ENCODE measurements around the gene C1QTNF6.
"Not testable (repeated sequence)": the region's sequence is repeated elsewhere in the genome, so short reads cannot be mapped to it uniquely, and the experiment has no call there.

C1QTNF6 gene

DNA sequence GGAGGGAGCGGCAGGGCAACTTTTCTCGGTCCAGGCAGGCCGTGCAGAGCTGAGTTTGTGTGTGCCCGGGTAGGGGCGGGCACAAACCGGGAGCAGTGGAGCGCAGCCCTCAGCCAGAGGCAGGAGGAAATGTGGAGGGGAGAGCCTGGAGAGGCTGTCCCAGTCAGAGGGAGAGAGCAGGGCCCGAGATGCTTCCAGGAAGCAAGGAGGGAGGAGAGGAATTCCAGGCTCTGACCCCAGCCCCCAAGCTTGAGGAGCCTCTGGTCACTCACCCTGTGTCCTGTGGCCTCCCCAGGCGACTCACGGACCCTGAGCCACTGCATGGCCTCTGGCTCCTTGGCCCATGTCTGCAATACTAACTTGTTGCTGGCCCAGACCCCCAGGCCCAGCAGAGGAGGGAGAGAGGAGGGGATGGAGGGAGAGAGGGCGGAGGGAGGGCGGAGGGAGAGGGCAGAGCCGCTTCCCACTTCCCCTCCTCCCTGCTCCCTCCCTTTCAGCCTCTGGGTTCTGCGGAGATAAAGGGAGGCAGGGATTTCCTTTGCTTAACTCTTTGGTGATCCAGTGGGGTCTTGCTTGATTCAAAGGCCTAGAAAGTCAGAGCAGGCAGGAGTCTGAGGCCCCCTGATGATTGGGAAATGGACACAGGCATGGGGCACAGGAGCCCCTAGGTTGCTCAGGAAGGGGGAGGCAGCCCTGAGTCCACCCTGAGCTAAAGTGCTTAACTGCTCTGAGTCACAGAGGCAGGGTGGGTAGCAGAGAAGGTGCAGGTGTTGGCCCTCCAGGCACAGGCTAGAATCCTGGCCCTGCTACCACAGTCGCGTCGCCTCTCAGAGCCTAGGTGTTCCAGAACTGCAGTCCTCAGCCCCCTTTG is at the start of gene C1QTNF6:
C1QTNF6 (minus strand) TSS at position 357 of the 871 bp plus-strand sequence; CDS start at position 323, 34 bp downstream.
- Histone ChIP-seq H3K9me3 (ENCODE audit: control insufficient read depth, insufficient read depth, low read length) (peaks cover 10% of the 10 kb centered on the region; the same call in 1 of the 2 replicates), H3K4me1 (ENCODE audit: control insufficient read depth, insufficient read depth, low read length) (peaks cover 29% of the 10 kb centered on the region), H3K27me3 (ENCODE audit: control insufficient read depth, insufficient read depth, low read length) (no peaks in the 10 kb centered on the region), H3K9ac (ENCODE audit: low read depth, low read length) (peak within 1 kb of the TSS; percentile 20), H3K27ac (ENCODE audit: low read depth, low read length) (peak within 1 kb of the TSS; percentile 89), H3K4me3 (ENCODE audit: low read depth, low read length) (peak within 1 kb of the TSS; percentile 51; the same call in 1 of the 2 replicates), H3K36me3 (ENCODE audit: control insufficient read depth, insufficient read depth, low read length) (0 out of 2 replicates have a peak, but pooled peaks cover 9% of the 10 kb centered on the region)

DNA sequence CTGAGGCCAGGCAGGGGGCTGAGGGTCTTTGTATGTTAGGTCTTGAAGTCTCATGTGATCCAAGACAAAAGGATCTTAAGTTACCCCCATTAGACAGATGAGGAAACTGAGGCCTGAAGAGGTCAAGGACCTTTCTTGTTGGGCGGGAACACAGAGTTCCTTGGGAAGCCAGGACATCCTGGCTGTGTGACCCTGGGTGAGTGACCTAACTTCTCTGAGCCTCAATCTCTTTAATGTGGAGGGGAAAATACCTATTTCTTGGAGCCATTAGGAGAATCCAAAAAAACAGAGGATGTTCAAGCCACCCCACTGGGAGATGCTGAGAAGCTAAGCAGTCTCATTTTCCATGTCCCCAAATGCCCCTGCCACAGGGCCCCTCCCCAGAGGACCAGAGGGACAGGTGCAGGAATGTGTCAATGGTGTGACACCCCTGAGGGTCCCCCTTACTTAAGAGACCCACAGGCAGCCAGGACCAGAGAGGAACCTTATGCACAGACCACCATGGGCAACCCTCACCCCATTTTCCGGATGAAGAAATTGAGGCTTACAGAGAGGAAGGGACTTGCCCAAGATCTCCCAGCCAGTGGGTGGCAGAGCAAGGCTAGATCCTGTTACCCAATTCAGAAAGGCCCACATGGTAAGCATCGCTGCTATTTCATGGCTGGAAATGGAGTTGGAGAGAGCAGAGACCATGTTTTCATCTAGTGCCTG is 48.0 kb upstream of the C1QTNF6 start:
- no peaks in the 10 kb centered on the region for H3K9me3 ChIP-seq (ENCODE audit: control insufficient read depth, insufficient read depth, low read length)
- no peaks in the 10 kb centered on the region for H3K4me1 ChIP-seq (ENCODE audit: control insufficient read depth, insufficient read depth, low read length)
- no peak overlapping the region for H3K4me3 ChIP-seq (ENCODE audit: low read depth, low read length)
- H3K36me3 ChIP-seq (ENCODE audit: control insufficient read depth, insufficient read depth, low read length), result no peaks in the 10 kb centered on the region
- H3K9ac ChIP-seq (ENCODE audit: low read depth, low read length), result no peak overlapping the region
- no peak overlapping the region for H3K27ac ChIP-seq (ENCODE audit: low read depth, low read length)
- H3K27me3 ChIP-seq (ENCODE audit: control insufficient read depth, insufficient read depth, low read length), result no peaks in the 10 kb centered on the region

DNA sequence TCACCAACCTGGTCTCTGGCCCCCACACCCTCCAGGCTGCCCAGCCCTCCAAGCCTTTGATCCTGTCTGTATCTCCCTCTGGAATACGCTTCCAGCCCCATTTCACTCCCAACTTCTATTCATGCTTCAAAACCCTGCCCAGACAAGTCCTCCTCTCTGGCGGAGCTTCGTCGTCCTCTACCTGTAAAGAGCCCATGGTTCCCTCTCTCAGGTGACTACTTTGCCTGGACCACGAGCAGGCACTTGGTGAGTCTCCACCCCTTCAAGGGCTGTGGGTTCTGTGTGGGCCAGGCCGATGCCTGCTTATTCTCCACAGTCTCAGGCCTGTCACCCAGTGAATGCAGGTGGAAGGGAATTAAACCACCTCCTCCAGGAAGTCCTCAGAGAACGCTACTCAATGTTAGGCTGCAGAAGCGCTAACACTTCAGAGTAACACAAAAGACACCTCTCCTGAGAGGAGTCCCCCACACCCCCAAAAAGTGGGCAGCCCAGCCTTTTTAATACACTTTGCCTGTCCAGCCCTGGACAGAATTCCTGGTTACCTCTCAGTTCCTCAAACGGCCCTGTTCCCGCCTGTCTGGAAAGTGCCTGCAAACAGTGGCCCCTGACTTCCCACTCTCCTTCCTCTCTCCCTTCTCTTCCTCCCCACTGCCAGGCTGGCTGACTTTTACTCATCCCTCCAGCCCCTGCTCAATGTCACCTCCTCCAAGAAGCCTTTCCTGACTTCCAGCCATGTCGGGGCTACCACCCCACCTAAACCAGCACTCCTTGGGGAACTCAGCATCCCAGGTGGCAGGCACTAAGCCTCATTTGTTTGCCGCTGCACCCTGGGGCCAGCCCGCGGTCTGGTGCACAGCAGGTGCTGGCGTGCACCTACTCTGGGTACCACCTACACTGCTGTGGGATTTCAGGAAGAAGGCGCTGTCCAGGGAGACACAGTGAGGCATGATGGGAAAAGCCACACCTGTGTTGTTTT is 47.0 kb upstream of the C1QTNF6 start:
- H3K4me1 ChIP-seq (ENCODE audit: control insufficient read depth, insufficient read depth, low read length), result no peaks in the 10 kb centered on the region
- H3K27ac ChIP-seq (ENCODE audit: low read depth, low read length), result no peak overlapping the region
- H3K4me3 ChIP-seq (ENCODE audit: low read depth, low read length), result no peak overlapping the region
- no peaks in the 10 kb centered on the region for H3K36me3 ChIP-seq (ENCODE audit: control insufficient read depth, insufficient read depth, low read length)
- no peaks in the 10 kb centered on the region for H3K27me3 ChIP-seq (ENCODE audit: control insufficient read depth, insufficient read depth, low read length)
- H3K9me3 ChIP-seq (ENCODE audit: control insufficient read depth, insufficient read depth, low read length), result no peaks in the 10 kb centered on the region
- H3K9ac ChIP-seq (ENCODE audit: low read depth, low read length), result no peak overlapping the region

DNA sequence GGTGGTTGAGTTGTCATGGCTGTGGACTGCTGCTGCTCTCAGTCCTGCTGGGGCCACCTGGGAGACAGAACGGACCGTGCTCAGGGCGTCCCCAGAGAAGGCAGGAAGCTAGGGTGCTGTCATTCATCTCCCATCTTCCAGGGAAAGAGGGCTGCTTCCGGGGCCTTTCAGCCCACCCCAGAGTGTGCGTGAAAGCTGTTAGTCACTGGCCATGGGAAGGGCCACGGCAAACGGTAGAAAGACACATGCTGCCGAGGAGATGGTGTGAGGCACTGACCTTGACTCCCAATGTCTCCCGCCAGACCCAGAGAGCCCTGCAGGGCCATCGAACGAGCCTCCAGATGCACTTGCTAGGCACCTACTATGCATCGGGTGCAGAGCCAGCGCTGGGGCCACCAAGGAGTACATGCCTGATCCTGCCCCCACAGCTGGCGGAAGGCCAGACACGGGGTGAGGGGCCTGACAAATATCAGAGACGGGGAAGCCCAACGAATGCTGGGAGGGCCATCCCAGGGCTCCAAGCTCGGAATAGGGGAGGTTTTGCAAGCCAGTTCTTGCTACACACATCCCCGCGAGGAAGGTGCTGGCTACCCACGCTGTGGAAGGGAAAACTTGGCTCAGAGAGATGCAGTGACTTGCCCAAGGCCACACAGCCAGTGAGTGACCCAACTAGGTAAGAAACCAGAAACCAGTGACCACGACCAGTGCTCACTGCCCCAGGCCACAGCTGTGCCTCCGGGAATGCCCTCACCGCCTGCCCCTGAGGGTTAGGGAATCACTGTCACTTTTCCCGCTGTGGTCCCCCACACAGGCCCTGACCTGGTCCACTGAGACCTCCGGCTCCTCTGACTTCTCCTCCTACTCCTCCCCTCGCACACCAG is 45.9 kb upstream of the C1QTNF6 start:
- no peaks in the 10 kb centered on the region for H3K36me3 ChIP-seq (ENCODE audit: control insufficient read depth, insufficient read depth, low read length)
- H3K9ac ChIP-seq (ENCODE audit: low read depth, low read length), result no peak overlapping the region
- no peak overlapping the region for H3K27ac ChIP-seq (ENCODE audit: low read depth, low read length)
- no peaks in the 10 kb centered on the region for H3K9me3 ChIP-seq (ENCODE audit: control insufficient read depth, insufficient read depth, low read length)
- H3K4me3 ChIP-seq (ENCODE audit: low read depth, low read length), result no peak overlapping the region
- H3K4me1 ChIP-seq (ENCODE audit: control insufficient read depth, insufficient read depth, low read length), result no peaks in the 10 kb centered on the region
- no peaks in the 10 kb centered on the region for H3K27me3 ChIP-seq (ENCODE audit: control insufficient read depth, insufficient read depth, low read length)

DNA sequence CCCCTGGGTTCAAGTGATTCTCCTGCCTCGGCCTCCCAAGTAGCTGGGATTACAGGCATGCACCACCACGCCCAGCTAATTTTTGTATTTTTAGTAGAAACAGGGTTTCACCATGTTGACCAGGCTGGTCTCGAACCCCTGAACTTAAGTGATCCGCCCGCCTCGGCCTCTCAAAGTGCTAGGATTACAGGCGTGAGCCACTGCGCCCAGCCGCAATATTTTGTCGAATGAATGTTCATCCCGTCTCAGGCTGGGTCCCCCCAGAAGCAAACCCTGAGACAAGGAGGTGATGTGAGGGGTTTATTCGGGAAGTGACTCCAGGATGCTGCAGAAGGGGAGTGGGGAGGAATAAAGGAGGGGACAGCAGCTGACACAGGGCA is 45.3 kb upstream of the C1QTNF6 start:
- H3K9ac ChIP-seq (ENCODE audit: low read depth, low read length); H3K4me1 ChIP-seq (ENCODE audit: control insufficient read depth, insufficient read depth, low read length); H3K4me3 ChIP-seq (ENCODE audit: low read depth, low read length); H3K9me3 ChIP-seq (ENCODE audit: control insufficient read depth, insufficient read depth, low read length); H3K27me3 ChIP-seq (ENCODE audit: control insufficient read depth, insufficient read depth, low read length); H3K36me3 ChIP-seq (ENCODE audit: control insufficient read depth, insufficient read depth, low read length); H3K27ac ChIP-seq (ENCODE audit: low read depth, low read length): not testable (repeated sequence)

DNA sequence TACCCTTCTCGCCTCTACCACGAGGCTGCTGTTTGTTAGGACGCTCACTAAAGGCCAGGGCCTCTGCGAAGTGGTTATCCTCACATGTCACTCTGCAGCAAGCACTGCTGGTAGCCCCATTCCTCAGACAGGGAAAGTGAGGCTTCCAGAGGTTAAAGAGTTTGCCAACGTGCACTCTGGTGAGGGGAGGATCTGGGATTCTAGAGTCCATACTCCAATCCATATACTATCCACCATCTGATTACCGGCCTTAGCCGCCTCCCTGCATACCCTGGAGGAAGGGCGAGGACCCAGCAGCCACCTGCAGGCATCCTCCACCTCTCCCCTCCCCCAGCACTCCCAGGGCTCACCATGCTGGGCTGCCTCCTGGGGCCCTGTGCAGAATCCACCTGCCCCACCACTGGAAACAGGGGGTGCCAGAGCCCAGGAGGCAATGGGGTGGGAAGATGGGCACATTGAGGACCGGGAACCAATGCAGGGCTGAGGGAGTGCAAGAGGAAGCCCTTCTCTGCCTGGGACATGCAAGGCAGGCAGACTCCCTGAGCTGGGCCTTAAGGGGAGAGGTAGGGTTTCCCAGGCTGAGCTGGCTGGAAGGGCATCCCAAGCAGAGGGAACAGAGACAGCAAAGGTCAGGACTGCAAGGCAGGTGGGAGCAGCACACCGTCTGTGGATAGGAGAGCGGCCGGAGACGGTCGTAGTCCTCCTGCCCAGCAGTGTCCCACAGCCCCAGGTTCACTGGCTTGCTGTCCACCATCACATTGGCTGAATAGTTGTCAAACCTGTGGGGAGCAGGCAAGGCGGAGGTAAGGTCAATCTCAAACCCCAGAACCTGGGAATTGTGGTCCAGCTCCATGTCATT is 44.3 kb upstream of the C1QTNF6 start:
- no peaks in the 10 kb centered on the region for H3K9me3 ChIP-seq (ENCODE audit: control insufficient read depth, insufficient read depth, low read length)
- no peaks in the 10 kb centered on the region for H3K4me1 ChIP-seq (ENCODE audit: control insufficient read depth, insufficient read depth, low read length)
- H3K9ac ChIP-seq (ENCODE audit: low read depth, low read length), result no peak overlapping the region
- H3K4me3 ChIP-seq (ENCODE audit: low read depth, low read length), result no peak overlapping the region
- H3K27me3 ChIP-seq (ENCODE audit: control insufficient read depth, insufficient read depth, low read length), result no peaks in the 10 kb centered on the region
- no peak overlapping the region for H3K27ac ChIP-seq (ENCODE audit: low read depth, low read length)
- no peaks in the 10 kb centered on the region for H3K36me3 ChIP-seq (ENCODE audit: control insufficient read depth, insufficient read depth, low read length)

DNA sequence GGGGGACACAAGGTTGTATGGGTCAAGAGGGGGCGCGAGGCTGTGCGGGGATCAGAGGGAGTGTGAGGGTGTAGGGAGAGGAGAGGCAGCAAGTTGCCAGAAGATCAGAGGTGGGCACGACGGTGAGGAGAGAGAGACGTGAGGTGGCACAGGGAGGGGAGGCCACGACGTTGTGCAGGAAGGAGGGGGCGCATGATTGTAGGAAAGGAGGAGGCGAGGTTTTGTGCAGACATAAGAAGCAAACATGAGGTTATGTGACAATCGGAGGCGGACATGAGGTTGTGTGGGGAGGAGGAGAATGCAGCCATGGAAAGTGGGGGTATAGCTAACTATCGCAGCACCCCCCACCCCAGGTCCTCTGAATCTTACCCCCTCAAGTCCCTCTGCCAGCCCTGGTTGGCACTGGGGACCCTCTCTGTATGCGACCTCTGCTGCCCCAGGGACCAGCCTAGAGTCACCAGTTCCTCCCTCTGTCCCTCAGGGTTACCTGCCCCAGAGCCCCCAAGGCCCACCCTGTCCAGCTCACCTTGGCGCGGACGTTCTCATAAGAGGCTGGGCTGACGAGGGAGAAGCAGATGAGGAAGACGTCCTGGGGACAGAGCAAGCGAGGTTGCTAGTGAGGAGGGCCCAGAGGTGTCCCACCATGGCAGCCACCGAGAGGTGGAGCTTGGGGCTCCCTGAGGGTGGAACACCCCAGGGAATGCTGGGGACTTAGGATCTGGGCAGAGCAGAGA is 43.5 kb upstream of the C1QTNF6 start:
- no peak overlapping the region for H3K9ac ChIP-seq (ENCODE audit: low read depth, low read length)
- H3K36me3 ChIP-seq (ENCODE audit: control insufficient read depth, insufficient read depth, low read length), result no peaks in the 10 kb centered on the region
- no peak overlapping the region for H3K4me3 ChIP-seq (ENCODE audit: low read depth, low read length)
- H3K9me3 ChIP-seq (ENCODE audit: control insufficient read depth, insufficient read depth, low read length), result no peaks in the 10 kb centered on the region
- no peaks in the 10 kb centered on the region for H3K27me3 ChIP-seq (ENCODE audit: control insufficient read depth, insufficient read depth, low read length)
- no peaks in the 10 kb centered on the region for H3K4me1 ChIP-seq (ENCODE audit: control insufficient read depth, insufficient read depth, low read length)
- no peak overlapping the region for H3K27ac ChIP-seq (ENCODE audit: low read depth, low read length)

DNA sequence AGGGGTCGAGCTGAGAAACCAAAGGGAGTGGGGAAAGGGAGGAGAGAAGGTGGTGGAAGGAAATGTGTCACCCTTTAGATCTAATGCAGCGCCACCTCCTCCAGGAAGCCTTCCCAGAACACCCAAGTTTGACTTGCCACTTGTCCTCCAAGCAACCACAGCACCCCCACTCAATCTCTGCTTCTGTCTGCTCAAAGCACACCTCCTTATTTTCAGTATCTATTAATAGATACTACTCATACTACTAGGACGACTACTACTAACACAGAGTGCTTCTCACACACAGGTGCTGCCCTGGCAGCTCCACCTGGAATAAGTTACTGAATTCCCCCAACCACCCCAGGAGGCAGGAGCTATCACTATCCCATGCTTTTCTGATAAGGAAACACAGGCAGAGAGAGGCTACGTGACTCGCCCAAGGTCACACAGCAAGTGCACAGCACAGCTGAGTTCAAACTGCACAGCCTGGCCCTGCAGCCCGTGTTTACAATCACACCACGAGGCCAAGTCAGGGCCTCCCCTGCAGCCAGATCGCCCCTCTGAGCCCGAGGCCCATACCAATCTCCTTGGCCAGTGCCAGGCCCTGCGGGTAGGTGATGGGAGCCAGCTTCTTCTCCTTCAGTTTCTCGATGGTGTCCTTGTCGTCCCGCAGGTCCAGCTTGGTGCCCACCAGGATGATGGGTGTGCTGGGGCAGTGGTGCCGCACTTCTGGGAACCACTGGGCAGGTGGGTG is 42.8 kb upstream of the C1QTNF6 start:
- H3K4me3 ChIP-seq (ENCODE audit: low read depth, low read length), result no peak overlapping the region
- no peaks in the 10 kb centered on the region for H3K4me1 ChIP-seq (ENCODE audit: control insufficient read depth, insufficient read depth, low read length)
- H3K9me3 ChIP-seq (ENCODE audit: control insufficient read depth, insufficient read depth, low read length), result no peaks in the 10 kb centered on the region
- H3K27ac ChIP-seq (ENCODE audit: low read depth, low read length), result no peak overlapping the region
- H3K36me3 ChIP-seq (ENCODE audit: control insufficient read depth, insufficient read depth, low read length), result no peaks in the 10 kb centered on the region
- H3K27me3 ChIP-seq (ENCODE audit: control insufficient read depth, insufficient read depth, low read length), result no peaks in the 10 kb centered on the region
- no peak overlapping the region for H3K9ac ChIP-seq (ENCODE audit: low read depth, low read length)
